Hepatocyte (in vitro differentiated cells): ENCODE data around the gene MXD3.

Experiments used
- CTCF ChIP-seq: fragments of 200-600 bp; sonication (generic); IDR thresholded peaks from 2 replicates; pipeline ENCODE4 v1.5.1; 2016; ENCODE audit warnings: antibody characterized with exemption, mild to moderate bottlenecking; ENCODE audit not compliant: poor library complexity
- EZH2 ChIP-seq: fragments of 200-600 bp; sonication (generic); IDR thresholded peaks from 2 replicates; pipeline ENCODE4 v1.6.1; 2016; ENCODE audit warnings: antibody characterized with exemption, mild to moderate bottlenecking, borderline replicate concordance

- TF ChIP-seq CTCF, result no peak
- TF ChIP-seq EZH2, result no peak
Observed at GRCh38 chr5:177357146-177357458, 45.4 kb upstream of the MXD3 start.
